ENCODE measurements around the gene CHAF1A. TPM values are rescaled to one million over a fixed set of nuclear protein-coding genes. Genes with fewer than 3 reads are reported as not detected.

CHAF1A gene
- total and polyA plus RNA-seq, 2 of the 8 experiments (the other 6 are each of a cell fraction or from before 2014, with no cell fraction given) = 122 to 147 TPM

- no peak for TF ChIP-seq CHD2 (IDR thresholded peaks at IDR 0.05; ENCODE audit: low read length)
These were observed 21.1 kb downstream of the CHAF1A start (continued) for GRCh38 chr19:4423416-4424126.
